WERI-Rb-1 (cell line): ENCODE data around the gene ATL3.

Source experiments
- DNase-seq: peaks from one replicate; pipeline ENCODE4 v3.0.0-alpha.2; 2020
- H3K27ac ChIP-seq: fragments of 250-450 bp; sonication (Bioruptor Pico); 2 replicates; pipeline ENCODE4 v1.5.1; 2020; ENCODE audit warnings: mild to moderate bottlenecking, moderate library complexity
- H3K27me3 ChIP-seq: fragments of 250-450 bp; sonication (Bioruptor Pico); 2 replicates; pipeline ENCODE4 v1.5.1; 2021; ENCODE audit warnings: mild to moderate bottlenecking, low read depth, moderate library complexity; ENCODE audit not compliant: insufficient read depth, severe bottlenecking
- H3K36me3 ChIP-seq: fragments of 250-450 bp; sonication (Bioruptor Pico); 2 replicates; pipeline ENCODE4 v1.5.1; 2020; ENCODE audit warnings: mild to moderate bottlenecking, moderate library complexity
- H3K4me3 ChIP-seq: 2 replicates; pipeline ENCODE4 v1.5.1; 2011; ENCODE audit warnings: low read depth, mild to moderate bottlenecking, control low read depth, low read length
- H3K9me3 ChIP-seq: fragments of 250-450 bp; sonication (Bioruptor Pico); 2 replicates; pipeline ENCODE4 v1.5.1; 2021; ENCODE audit warnings: mild to moderate bottlenecking, moderate library complexity; ENCODE audit not compliant: severe bottlenecking
- TF ChIP-seq, protein P1 (sequence below): IDR thresholded peaks from 2 replicates; pipeline ENCODE4 v1.5.1; 2011; ENCODE audit warnings: low read depth, mild to moderate bottlenecking, control low read depth, inconsistent platforms, low read length

Gene ATL3, protein sequence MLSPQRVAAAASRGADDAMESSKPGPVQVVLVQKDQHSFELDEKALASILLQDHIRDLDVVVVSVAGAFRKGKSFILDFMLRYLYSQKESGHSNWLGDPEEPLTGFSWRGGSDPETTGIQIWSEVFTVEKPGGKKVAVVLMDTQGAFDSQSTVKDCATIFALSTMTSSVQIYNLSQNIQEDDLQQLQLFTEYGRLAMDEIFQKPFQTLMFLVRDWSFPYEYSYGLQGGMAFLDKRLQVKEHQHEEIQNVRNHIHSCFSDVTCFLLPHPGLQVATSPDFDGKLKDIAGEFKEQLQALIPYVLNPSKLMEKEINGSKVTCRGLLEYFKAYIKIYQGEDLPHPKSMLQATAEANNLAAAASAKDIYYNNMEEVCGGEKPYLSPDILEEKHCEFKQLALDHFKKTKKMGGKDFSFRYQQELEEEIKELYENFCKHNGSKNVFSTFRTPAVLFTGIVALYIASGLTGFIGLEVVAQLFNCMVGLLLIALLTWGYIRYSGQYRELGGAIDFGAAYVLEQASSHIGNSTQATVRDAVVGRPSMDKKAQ

DNA sequence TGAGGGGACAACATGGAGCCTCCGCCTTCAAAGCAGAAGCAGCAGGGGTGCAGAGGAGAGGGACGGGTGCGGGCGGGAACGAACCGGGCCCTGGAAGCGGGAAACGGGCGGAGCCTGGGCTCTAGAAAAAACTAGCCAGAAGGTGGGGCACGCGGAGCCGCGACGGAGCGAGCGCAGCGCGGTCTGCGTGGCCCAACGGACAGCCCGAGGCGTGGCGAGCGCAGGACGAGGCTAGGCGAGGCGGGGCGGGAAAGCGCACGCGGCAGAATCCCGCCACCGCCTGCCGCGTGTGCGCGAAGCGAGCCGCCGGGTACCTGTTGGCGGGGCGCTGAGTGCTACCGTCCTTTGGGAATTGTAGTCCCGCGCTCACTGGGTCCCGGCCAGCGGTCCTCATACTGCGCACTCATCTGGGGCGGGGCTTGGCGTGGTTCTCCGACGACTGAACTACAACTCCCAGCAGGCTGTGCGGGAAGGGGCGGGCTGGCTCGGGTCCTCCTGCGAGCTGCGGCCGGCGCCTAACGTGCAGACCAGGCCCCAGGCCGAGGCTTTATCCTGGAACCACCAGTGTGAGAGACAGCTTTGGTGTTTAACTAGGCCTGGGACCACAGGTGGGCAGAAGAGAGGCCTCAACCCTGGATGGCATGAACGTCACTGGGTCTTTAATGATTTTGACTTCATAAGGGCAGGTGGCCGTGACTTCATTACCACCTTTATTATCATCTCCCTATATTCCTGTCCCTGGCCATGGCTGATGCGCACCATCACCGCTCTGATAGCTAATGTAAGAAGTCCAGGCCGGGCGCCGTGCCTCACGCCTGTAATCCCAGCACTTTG lies at the start of gene ATL3:
ATL3 (minus strand) TSS at position 55 of the 834 bp plus-strand sequence; CDS start at position 14, 41 bp downstream.
- TF ChIP-seq, protein P1, sequence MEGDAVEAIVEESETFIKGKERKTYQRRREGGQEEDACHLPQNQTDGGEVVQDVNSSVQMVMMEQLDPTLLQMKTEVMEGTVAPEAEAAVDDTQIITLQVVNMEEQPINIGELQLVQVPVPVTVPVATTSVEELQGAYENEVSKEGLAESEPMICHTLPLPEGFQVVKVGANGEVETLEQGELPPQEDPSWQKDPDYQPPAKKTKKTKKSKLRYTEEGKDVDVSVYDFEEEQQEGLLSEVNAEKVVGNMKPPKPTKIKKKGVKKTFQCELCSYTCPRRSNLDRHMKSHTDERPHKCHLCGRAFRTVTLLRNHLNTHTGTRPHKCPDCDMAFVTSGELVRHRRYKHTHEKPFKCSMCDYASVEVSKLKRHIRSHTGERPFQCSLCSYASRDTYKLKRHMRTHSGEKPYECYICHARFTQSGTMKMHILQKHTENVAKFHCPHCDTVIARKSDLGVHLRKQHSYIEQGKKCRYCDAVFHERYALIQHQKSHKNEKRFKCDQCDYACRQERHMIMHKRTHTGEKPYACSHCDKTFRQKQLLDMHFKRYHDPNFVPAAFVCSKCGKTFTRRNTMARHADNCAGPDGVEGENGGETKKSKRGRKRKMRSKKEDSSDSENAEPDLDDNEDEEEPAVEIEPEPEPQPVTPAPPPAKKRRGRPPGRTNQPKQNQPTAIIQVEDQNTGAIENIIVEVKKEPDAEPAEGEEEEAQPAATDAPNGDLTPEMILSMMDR: no peak
- Histone ChIP-seq H3K36me3 (no peaks in the 10 kb centered on the region), H3K27ac (no peak within 1 kb of the TSS), H3K4me3 (no peak within 1 kb of the TSS), H3K9me3 (no peaks in the 10 kb centered on the region), H3K27me3 (no peaks in the 10 kb centered on the region)
- peak; percentile 14 for DNase-seq

DNA sequence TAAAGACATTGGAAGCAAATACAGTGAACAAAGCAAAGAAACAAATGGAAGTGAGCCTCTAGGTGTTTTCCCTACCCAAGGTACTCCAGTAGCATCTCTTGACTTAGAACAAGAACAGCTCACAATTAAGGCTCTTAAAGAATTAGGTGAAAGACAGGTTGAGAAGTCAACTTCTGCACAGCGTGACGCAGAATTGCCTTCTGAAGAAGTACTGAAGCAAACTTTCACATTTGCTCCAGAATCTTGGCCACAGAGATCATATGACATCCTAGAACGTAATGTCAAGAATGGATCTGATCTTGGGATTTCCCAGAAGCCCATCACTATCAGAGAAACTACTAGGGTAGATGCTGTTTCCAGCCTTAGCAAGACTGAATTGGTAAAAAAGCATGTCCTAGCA lies 49.4 kb upstream of the ATL3 start:
- Histone ChIP-seq H3K27me3 (no peaks in the 10 kb centered on the region), H3K4me3 (no peak overlapping the region), H3K27ac (no peak overlapping the region), H3K9me3 (no peaks in the 10 kb centered on the region), H3K36me3 (peaks cover 31% of the 10 kb centered on the region)
- TF ChIP-seq, protein P1: no peak
- no peak for DNase-seq

DNA sequence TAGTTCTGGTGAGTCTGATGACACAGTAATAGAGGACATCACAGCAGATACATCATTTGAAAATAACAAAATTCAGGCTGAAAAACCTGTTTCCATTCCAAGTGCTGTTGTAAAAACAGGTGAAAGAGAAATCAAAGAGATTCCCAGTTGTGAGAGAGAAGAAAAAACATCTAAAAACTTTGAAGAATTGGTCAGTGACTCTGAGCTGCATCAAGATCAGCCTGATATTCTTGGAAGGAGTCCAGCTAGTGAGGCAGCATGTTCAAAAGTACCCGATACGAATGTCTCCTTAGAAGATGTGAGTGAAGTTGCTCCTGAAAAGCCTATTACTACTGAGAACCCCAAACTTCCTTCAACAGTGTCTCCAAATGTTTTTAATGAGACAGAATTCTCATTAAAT lies 48.8 kb upstream of the ATL3 start:
- no peak for DNase-seq
- Histone ChIP-seq H3K27ac (no peak overlapping the region), H3K9me3 (no peaks in the 10 kb centered on the region), H3K27me3 (no peaks in the 10 kb centered on the region), H3K36me3 (peaks cover 31% of the 10 kb centered on the region), H3K4me3 (no peak overlapping the region)
- TF ChIP-seq, protein P1: no peak

DNA sequence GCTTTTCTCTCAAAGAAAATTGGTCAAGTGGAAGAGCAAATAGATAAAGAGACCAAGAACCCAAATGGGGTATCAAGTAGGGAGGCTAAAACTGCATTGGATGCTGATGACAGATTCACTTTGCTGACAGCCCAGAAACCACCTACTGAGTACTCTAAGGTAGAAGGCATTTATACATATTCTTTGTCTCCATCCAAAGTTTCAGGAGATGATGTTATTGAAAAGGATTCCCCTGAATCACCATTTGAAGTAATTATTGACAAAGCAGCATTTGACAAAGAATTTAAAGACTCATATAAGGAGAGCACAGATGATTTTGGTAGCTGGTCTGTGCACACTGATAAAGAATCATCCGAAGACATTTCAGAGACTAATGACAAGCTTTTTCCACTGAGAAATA lies 47.8 kb upstream of the ATL3 start:
- no peak overlapping the region for H3K27ac ChIP-seq

DNA sequence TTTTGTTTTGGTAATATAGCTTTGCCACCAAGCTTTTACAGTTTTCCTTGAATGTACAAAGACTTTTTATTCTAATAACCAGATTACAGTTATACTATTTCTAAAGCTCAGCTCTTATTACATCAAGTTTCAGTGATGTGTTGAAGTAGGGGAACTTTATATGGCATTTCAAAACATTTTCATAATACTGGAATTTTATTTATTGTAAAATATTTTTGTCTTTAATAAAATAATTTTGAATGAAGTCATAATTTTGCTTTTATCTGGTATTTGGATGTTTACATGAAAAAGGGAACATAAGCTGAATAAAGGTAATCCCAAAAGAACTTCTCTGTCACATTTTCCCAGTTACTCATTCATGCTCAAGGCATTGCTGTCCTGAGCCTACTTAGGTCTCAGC lies 44.9 kb upstream of the ATL3 start:
- no peak for DNase-seq
- H3K36me3 ChIP-seq: peaks cover 34% of the 10 kb centered on the region
- H3K4me3 ChIP-seq: no peak overlapping the region
- TF ChIP-seq, protein P1: no peak
- no peaks in the 10 kb centered on the region for H3K27me3 ChIP-seq
- H3K27ac ChIP-seq: no peak overlapping the region
- no peaks in the 10 kb centered on the region for H3K9me3 ChIP-seq

More for the DNA sequence above, 47.8 kb upstream of the ATL3 start:
- Histone ChIP-seq H3K4me3 (no peak overlapping the region), H3K9me3 (no peaks in the 10 kb centered on the region), H3K27me3 (no peaks in the 10 kb centered on the region), H3K36me3 (peaks cover 35% of the 10 kb centered on the region)
- no peak for DNase-seq
- TF ChIP-seq, protein P1: no peak
